Measurements from ENCODE around the gene INPP5E. TPM values are rescaled to one million over a fixed set of nuclear protein-coding genes. Genes with fewer than 3 reads are reported as not detected.

INPP5E gene
- total and polyA plus RNA-seq, 2 donors (not counting 1 experiment from before 2014, with no cell fraction given): 31.0 to 33.1 TPM

DNA sequence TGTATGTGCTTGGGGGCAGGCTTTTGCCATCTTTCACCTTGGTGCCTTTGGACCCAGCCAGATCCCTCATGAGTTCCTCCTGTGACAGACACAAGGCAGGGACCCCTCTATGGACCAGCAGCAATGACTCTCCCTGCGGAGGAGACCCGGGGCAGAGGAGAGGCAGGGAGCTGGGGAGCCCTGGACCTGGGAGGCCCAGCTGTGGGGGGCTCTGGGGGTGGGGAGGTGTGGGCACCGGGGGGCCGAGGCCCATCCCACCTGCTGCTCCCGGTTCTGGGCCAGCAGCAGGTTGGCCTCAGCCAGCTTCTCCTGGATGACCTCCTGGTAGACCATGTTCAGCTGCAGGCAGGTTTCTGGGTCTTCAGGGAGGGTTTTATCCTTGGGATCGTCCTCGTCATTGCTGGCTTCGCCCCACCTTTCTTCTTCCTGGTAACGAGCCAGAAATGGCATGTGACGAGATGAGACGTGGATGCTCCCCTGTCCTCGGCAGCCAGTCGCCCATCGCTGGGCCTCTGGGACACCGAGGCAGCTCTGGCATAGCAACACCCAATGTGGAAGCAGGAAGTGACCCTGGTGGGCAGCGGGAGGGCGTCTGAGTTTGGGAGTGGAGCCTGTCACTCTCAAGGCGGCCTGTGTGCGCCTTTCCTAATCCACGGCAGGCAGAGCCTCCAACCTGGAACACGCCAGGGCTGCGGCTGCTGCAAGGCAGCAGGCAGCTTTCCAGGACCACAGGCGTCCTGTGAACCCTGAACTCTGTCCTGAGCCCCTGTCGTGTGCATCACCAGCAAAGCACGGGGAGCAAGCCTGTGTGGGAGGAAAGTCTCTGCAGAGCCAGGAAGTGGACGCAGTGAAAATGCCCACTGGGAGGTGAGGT lies 44.1 kb downstream of the INPP5E start:
- peaks cover 14% of the 10 kb centered on the region for H3K4me1 Mint-ChIP-seq
- Histone ChIP-seq H4K20me1 (ENCODE audit: control insufficient read depth, insufficient read depth, low read length, poor library complexity, severe bottlenecking) (peaks cover 25% of the 10 kb centered on the region), H3K4me1 (ENCODE audit: control insufficient read depth in 2 of 2, insufficient read depth in 2 of 2, low read length in 2 of 2) (peaks cover 14 to 15% of the 10 kb centered on the region in 2 donors), H3K4me3 (ENCODE audit: control extremely low read depth in 1 of 5, extremely low read depth in 1 of 5, insufficient read depth in 1 of 5, low read depth in 2 of 5, low read length in 4 of 5) (no peak overlapping the region), H2AFZ (ENCODE audit: insufficient read depth, low read depth, low read length, poor library complexity, severe bottlenecking) (no peak overlapping the region), H3K79me2 (ENCODE audit: control insufficient read depth, insufficient read depth, low read length) (peaks cover 38% of the 10 kb centered on the region), H3K36me3 (replicated peaks in 1 of 2; ENCODE audit: control extremely low read depth in 1 of 2, control insufficient read depth in 1 of 2, extremely low read depth in 1 of 2, insufficient read depth in 2 of 2, low read length in 1 of 2) (peaks cover 3 to 63% of the 10 kb centered on the region in 2 experiments), H3K9me3 (ENCODE audit: control extremely low read depth in 1 of 3, control insufficient read depth in 2 of 3, insufficient read depth in 1 of 3, low read length in 2 of 3) (no peaks in the 10 kb centered on the region), H3K27me3 (replicated peaks in 1 of 4; ENCODE audit: control extremely low read depth in 1 of 4, control insufficient read depth in 3 of 4, insufficient read depth in 4 of 4, low read length in 3 of 4) (no peaks in the 10 kb centered on the region), H3K4me2 (replicated peaks; ENCODE audit: low read depth, low read length, poor library complexity, severe bottlenecking) (no peak overlapping the region), H3K27ac (ENCODE audit: low read length in 2 of 2) (no peak overlapping the region), H3K9ac (ENCODE audit: low read length) (no peak overlapping the region)
- ChIA-PET POLR2A (no interaction called here), CTCF (interaction anchor here (1.3 kb wide), 1 partner anchor 32 kb away, joined by 6 read pairs; the partner anchor contains the start of gene DNLZ)
- H3K9me3 Mint-ChIP-seq (ENCODE audit: insufficient read depth): no peaks in the 10 kb centered on the region
- H3K27ac Mint-ChIP-seq: no peak overlapping the region
- no peak overlapping the region for H3K4me3 Mint-ChIP-seq
- TF ChIP-seq EZH2 (IDR thresholded peaks at IDR 0.05; ENCODE audit: borderline replicate concordance, insufficient read depth, low read depth, low read length, poor library complexity, severe bottlenecking): no peak
- TF ChIP-seq CTCF (IDR thresholded peaks at IDR 0.05): no peak
- intact Hi-C loops (cut with micrococcal nuclease): no loop called here
- 97% methylated on average over 25 of the region's 26 CpGs for WGBS (ENCODE audit: insufficient coverage)
- no peaks in the 10 kb centered on the region for H3K27me3 Mint-ChIP-seq
- no peak for DNase-seq
- no peak for ATAC-seq (ENCODE audit: low read depth)

- WGBS (ENCODE audit: insufficient coverage): 98% methylated on average over 13 of the region's 13 CpGs
- H3K4me1 Mint-ChIP-seq: peaks cover 11% of the 10 kb centered on the region
- POLR2A ChIA-PET: no interaction called here
- intact Hi-C loops (cut with micrococcal nuclease): no loop called here
- ATAC-seq (ENCODE audit: low read depth) (no peak), DNase-seq (no peak)
- peaks cover 3 to 63% of the 10 kb centered on the region in 2 experiments for H3K36me3 ChIP-seq (replicated peaks in 1 of 2; ENCODE audit: control extremely low read depth in 1 of 2, control insufficient read depth in 1 of 2, extremely low read depth in 1 of 2, insufficient read depth in 2 of 2, low read length in 1 of 2)
- peaks cover 10 to 11% of the 10 kb centered on the region in 2 donors for H3K4me1 ChIP-seq (ENCODE audit: control insufficient read depth in 2 of 2, insufficient read depth in 2 of 2, low read length in 2 of 2)
- H3K4me2 ChIP-seq (replicated peaks; ENCODE audit: low read depth, low read length, poor library complexity, severe bottlenecking): no peak overlapping the region
- TF ChIP-seq EZH2 (IDR thresholded peaks at IDR 0.05; ENCODE audit: borderline replicate concordance, insufficient read depth, low read depth, low read length, poor library complexity, severe bottlenecking): no peak
- no peak for TF ChIP-seq CTCF (IDR thresholded peaks at IDR 0.05)
- H3K79me2 ChIP-seq (ENCODE audit: control insufficient read depth, insufficient read depth, low read length): peaks cover 34% of the 10 kb centered on the region
- H3K27ac Mint-ChIP-seq: no peak overlapping the region
- CTCF ChIA-PET: no interaction called here
- no peaks in the 10 kb centered on the region for H3K9me3 ChIP-seq (ENCODE audit: control extremely low read depth in 1 of 3, control insufficient read depth in 2 of 3, insufficient read depth in 1 of 3, low read length in 2 of 3)
- no peak overlapping the region for H2AFZ ChIP-seq (ENCODE audit: insufficient read depth, low read depth, low read length, poor library complexity, severe bottlenecking)
- no peaks in the 10 kb centered on the region for H3K27me3 Mint-ChIP-seq
- no peak overlapping the region for H3K27ac ChIP-seq (ENCODE audit: low read length in 2 of 2)
- H3K4me3 Mint-ChIP-seq: no peak overlapping the region
- H3K4me3 ChIP-seq (ENCODE audit: control extremely low read depth in 1 of 5, extremely low read depth in 1 of 5, insufficient read depth in 1 of 5, low read depth in 2 of 5, low read length in 4 of 5): no peak overlapping the region
- no peaks in the 10 kb centered on the region for H3K27me3 ChIP-seq (replicated peaks in 1 of 4; ENCODE audit: control extremely low read depth in 1 of 4, control insufficient read depth in 3 of 4, insufficient read depth in 4 of 4, low read length in 3 of 4)
- no peak overlapping the region for H3K9ac ChIP-seq (ENCODE audit: low read length)
- no peaks in the 10 kb centered on the region for H3K9me3 Mint-ChIP-seq (ENCODE audit: insufficient read depth)
- H4K20me1 ChIP-seq (ENCODE audit: control insufficient read depth, insufficient read depth, low read length, poor library complexity, severe bottlenecking): peaks cover 25% of the 10 kb centered on the region
These were observed 44.7 kb downstream of the INPP5E start for GRCh38 chr9:136395020-136395340.
